HG03103 (cell line): ENCODE data around the gene TSPAN11.
"Not testable (repeated sequence)": the region's sequence is repeated elsewhere in the genome, so short reads cannot be mapped to it uniquely, and the experiment has no call there.

Experiments
- ATAC-seq: cut with Tn5 transposase; IDR thresholded peaks from one replicate; pipeline ENCODE4 v1.9.1; 2021; ENCODE audit warnings: low read depth; ENCODE audit not compliant: unreplicated experiment

Gene TSPAN11

DNA sequence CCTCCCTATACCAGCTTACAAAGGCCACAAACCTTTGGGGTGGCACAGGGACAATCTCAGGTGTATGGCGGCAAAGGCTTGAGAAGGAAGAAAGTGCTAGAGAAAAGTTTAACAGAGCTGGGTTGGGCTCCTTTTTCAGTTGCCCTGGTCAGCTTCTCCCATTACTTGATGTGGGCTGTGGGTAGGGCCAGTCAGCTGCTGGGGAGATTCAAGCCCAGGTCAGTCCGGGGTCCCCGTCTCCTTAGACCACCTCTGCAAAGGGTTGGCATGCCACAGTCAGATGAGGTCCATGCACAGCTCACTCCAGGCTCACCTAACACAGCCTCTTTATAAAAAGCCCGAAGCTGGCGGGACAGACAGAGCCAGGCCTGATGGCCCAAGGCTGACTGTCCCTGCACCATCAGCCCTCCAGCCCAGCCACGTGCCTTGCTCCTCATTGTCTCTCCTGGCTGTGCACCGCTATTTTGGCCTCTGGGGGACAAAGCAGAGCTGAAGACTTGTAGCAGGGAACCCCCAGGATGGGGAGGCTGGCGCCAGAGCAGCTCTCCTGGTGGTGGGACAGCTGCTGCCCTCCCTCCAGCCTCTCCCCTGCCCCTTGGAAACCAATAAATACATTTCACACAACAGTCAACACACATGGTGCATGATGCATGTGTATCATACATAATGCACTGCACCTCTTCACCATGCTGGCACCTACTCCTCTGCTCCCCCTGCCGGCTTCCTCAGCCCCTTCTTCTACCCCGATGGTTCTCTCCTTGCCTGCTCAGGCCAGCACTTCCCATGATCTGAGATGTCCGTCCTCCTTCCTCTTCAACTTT lies 85.4 kb downstream of the TSPAN11 start:
- no peak for ATAC-seq

DNA sequence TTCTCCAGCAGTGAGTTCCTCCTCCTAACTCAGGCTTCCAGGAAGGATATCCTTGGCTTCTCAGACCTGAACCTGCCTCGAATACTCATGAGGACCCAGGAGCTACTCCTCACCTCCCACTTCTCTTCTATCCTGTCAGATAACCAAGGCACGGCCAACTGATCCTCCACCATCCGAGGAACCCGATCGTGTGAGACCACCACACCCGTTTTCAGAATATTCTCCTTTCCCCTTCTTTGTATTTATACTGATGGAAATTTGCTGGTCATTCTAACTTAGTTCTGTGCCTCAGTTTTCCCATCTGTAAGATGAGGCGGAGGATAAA lies 86.0 kb downstream of the TSPAN11 start:
- ATAC-seq = not testable (repeated sequence)

DNA sequence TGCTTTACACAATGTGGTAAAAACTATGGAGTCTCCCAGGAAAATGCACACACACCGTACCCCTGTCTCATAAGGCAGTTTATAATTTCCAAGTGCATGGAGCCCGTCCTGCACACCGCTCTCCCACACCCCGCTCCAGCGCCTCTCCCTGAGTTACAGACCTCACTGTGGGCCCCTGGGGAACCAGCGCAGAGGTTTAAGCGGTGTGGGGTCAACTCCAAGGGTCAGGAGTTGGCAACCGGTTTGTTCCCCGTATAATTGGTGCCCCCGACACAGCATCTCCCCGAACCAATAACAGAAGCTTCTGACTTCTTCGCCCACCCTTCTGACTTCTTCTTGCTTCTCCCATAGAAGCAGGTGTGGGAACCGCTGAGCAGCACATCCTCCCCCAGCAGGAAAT lies 88.7 kb downstream of the TSPAN11 start:
- no peak for ATAC-seq

DNA sequence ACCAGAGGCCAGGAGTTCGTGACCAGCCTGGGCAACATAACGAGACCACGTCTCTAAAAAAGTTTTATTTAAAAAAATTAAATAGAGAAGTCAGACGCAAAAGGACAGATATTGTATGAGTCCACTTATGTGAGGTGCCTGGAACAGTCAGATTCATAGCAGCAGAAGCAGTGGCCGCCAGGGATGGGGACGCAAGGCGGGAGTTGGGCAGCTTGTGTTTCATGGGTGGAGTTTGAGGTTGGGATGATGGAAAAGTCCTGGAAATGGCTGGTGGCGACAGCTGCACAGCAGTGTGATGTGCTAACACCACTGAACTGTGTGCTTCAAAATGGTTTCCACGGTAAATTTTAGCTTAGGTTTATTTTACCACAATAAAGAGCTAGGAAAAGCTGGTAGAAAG lies 89.5 kb downstream of the TSPAN11 start:
- ATAC-seq = no peak

DNA sequence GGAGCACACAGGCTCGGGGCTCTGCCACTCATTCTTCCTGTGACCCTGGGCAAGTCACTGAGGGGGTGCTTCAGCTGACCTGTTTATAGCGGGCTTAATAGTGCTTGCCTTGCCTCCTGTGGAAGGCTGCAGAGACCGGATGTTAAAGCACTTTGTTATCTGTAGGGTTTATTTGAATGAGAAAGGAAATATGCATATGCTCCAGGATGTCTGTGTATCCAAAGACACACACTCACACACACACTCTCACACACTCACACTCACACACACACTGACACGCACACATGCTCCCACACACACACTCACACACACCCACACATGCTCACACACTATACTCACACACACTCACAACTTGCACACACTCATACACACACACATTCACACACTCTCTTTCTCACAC lies 91.0 kb downstream of the TSPAN11 start:
- no peak for ATAC-seq

DNA sequence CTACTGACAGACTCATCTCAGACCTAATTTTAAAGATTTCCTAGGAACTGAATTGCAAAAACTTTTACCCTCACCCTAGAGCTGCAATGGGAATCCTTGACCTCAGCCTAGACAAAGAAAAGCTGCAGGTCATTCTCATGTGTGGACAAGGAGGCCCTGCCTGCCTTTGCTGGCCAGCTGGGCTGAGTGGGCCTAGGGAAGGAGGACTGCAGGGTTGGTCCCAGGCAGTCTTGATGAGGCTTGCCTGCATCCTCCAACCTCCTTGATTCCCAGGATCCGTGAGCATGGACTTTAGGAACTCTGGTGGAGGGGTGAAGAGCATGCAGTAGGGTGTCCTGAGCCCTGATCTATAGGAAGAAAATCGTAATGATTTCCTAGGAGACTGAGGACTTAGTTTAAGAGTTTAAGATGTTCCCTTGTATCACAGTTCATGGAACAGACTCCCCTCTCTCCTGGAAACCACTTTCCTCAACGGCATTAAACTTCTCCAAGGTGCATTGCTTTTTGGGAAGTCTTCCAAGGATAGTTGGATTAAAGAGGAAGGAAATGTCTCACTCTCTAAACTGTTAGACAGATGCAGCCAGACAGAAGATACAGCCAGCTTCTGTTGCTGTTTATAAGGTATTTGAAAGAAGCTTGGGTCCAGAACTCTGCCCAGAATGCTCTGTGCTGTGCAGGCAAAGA lies 91.7 kb downstream of the TSPAN11 start:
- no peak for ATAC-seq

DNA sequence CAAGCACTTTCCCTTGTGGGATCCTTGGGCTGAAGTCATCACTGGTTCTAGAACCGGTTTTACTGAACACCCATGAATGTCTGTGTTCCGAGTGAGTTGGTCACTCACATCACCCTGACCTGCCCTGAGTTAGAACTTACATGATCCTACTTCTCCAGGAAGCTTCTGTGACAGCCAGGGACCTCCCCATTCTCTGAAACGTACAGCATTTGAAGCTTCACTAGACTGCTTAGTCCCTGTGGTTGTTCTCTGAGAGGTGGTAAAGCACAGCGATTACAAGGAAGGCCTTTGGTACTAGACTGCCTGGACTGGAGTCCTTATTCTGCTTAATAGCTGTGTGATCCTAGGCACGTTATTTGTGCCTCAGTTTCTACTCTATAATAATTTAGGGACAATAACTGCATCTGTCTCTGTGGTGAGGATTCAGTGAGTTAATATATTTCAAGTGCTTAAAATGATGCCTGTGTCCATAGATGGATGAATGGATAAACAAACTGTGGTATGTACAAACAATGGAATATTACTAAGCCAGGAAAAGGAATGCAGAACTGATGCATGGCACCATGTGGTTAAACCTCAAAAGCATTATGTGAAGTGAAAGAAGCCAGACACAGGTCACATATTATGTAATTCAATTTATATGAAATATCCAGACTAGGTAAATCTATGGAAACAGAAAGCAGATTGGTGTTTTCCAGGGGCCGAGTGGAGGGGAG lies 92.4 kb downstream of the TSPAN11 start:
- no peak for ATAC-seq

DNA sequence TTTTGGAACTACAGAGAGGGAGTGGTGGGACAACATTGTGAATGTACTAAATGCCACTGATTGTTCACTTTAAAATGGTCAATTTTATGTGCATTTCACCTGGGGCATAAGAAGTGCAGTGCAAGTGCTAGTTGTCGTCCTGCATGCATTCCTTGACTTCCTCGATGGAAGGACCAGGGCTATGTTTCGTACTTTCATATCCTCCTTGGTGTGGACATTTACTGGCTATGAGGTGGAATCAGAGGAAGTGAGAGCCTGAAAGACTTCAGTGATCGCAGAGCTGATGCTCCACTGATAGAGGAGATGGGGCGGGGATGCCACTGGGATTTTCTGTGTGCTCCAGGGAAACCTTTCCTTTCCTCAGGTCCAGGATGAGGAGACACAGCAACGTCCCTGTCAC lies 93.0 kb downstream of the TSPAN11 start:
- no peak for ATAC-seq

DNA sequence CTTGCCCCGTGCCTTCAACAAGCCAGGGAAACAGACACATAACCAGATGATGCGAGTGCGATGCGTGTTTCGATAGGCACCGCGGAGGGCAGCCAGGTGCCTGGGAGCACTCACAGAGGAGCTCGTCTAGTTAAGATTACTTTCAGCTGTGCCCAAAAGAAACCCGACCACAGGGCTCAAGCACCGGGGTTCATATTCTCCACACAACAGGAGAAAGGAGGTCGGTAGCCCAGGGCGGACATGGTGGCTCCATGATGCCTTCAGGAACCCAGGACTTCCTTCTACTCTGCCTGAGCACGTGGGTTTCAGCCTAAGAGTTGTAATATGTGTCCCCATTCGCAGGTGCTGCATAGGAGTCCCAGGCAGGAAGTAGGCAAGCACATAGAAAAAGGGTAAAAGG lies 93.4 kb downstream of the TSPAN11 start:
- ATAC-seq = no peak

DNA sequence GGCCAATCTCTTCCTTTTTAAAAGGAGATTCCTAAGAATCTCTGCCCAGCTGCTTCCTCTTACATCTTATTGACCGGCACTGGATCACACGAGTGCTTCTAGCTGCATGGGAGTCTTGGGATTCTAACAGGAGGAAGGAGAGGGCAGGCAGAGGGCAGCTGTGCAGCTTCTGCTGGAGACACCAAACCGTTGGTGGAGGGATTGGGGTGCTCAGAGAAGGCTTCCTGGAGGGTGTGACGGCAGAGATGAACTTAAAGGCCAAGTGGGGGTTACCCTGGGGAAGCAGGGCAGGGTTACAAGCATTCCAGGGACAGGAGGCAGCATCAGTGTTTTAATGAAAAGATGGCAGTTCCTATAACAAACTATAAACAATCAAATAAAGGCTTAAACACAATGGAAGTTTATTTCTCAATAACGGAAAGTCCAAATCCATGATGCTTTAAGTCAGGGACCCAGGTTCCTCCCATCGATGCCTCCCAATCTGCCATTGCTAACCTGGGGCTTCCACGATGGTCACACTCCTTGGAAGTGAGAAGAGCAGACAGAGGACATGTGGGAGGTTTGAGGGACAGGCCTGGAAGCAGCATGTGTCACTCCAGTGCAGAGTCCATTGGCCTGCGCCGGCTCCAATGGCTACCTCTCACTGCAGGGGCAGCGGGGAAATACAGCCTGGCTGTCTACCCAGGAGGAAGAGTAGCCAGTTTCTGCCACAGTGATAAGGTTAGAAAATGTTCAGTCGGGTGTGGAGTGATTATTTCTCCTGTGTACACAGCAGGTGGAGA lies 94.0 kb downstream of the TSPAN11 start:
- no peak for ATAC-seq

DNA sequence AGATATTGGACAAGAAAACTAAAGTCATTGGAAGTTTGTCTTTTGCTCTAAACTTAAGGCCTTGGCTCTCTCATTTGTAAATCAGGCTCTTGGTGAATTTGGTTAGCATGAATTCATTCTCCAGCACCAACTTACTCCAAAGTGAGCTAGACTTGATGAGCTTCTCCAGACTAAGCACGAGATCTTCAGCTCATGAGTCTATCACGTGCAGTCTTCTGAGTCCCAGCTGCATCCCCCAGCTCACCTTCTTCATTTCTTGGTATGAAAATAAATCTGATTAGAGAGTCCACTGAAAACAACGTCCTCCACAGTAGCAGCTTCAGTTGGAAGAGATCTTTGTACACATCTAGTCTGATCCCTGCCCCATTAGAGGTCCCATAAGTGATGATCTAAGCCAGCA lies 94.6 kb downstream of the TSPAN11 start:
- ATAC-seq = no peak

DNA sequence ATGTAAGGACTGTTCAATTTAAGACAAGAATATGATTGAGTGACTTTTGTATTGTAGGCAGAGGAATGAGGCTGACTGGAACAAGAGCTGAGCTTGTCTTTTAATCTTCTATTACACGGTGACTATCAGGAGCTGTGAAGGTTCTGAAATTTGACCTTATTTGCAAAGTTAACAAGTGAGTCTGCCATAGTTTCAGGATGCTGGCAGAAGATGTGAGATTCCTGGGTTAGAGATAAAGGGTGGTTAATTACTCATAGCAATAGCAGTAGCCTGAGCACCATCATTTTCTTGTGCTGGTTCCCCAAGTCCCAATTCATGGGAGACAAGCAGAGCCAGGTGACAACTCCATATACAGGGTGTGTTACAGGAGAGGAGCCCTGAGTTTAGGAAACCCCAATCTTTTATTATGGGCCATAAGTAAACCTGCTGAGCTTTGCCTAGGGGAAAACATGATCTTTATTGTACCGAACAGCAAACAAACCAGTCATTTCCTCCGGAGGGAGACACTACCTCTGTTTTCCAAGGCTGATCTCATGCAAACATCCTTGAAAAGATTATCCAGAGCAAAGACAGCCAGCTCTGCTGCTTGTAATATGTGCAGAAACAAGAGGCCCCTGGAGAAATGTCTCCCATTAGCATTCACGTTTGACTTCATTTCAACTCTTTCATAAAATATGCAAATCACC lies 95.4 kb downstream of the TSPAN11 start:
- ATAC-seq = no peak

DNA sequence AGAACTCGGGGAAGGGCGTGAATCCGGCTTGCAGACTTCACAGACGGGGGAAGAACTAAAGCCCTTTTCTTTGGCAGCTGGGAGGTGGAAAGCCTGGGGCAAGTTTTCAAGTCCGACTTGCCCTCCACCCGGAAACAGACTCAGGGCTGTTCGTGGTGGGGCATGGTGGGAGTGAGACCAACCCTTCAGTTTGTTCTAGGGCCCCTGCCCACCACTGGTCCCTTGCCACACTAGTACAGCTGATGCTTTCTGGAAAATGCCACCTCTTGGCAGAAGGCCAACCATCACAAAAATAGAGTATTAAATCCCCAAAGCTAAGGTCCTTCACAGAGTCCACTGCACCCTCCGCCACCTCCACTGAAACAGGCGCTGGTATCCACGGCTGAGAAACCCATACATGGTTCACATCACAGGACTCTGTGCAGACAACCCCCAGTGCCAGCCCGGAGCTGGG lies 96.8 kb downstream of the TSPAN11 start:
- no peak for ATAC-seq

DNA sequence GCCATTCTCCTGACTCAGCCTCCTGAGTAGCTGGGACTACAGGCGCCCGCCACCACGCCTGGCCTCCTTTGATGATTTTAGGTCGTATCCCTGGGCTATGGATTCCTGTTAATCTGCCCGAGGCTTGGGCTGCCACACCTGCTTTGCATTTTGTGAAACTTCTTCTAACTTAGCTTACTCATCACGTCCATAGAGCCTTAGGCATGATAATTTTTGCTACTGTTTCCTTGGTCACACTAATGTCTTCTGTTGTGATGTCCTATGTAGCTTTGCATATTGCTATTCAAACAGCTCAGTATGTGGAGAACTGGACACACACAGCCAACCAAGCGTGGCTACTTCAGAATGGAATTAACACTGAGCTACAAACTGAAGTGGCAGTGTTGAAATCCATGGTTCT lies 99.7 kb downstream of the TSPAN11 start:
- ATAC-seq = no peak

DNA sequence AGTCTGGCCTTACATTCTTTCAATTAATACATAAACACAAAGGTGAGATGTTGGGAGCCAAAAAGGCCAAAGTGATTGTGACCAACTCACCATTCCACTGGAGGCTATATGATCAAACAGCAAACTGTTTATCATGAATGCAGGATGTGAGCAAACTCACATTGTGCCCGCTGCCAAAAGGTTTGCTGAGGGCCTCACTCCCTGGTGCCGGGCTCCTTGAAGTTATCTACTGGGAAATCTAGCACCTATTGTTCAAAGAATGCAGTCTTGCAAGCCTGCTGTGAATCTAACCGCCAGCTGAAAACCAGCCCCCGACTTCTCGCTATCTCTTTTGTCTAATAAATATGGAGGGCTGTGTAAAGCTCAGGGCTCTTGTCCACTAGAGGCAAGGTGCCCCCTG lies 100.5 kb downstream of the TSPAN11 start:
- ATAC-seq = not testable (repeated sequence)

DNA sequence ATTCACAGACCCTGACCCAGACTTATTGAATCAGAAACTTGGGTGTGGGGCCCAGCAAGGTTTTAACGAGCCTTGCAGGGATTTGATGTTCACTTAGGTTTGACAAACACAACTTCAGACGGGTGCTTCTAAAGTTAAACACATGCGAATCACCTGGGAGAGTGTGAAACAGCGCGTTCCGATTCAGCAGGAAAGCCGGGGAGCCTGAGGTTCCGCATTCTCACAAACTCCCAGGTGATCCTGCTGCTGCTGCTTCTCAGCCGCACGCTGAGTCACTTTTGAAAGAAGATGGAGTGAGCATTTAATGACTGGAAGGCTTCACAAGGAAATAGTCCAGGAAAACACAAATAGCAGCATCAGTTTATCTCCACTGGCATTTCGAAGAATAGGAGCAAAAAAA lies 102.9 kb downstream of the TSPAN11 start:
- no peak for ATAC-seq

DNA sequence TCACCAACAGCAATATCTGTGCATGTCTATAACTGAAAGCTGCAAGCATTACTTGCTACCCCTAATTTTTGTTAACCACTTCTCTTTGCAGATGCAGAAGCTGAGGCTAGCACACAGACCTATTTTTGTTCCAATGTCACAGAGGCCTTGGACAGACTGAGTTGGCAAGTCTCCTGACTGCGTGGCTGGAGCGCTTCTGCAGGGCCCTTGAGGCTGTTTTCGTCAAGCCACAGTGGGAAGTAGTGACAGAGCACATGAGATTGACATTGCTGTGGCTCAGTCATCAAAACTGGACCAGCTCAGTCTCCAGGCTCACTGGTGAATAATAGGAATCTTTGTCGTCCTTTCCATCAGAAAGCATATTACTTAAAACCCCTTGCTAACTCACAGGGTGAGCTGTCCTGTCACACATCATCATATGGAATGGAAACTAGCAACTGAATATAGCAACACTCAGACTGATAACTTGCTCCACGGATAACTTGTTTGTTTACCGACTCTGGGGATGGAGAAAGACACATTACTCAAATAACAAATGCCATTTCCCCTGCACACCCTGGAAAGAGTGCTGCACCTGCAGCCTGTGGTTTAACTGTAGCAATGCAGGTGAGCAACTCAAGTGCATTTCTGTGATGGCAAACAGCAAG lies 103.5 kb downstream of the TSPAN11 start:
- ATAC-seq = no peak

DNA sequence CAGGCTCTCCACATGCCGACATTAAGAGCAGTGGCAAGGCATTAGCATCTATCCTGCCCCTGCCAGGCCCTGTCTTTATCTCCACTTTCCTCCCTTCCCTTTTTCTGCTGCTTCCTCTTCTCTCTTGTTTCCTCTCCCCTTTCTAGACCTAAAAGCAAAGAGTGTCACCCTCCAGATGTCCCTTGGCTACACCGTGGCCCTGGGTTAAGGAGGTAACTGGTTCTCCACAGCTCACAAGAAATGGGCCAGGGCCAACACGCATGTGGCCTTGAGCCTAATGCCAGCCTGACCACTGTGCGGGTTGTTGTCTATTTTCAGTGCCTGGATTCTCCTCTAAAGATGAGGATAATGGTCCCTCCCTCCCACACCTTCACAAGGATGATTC lies 105.4 kb downstream of the TSPAN11 start:
- ATAC-seq = no peak

DNA sequence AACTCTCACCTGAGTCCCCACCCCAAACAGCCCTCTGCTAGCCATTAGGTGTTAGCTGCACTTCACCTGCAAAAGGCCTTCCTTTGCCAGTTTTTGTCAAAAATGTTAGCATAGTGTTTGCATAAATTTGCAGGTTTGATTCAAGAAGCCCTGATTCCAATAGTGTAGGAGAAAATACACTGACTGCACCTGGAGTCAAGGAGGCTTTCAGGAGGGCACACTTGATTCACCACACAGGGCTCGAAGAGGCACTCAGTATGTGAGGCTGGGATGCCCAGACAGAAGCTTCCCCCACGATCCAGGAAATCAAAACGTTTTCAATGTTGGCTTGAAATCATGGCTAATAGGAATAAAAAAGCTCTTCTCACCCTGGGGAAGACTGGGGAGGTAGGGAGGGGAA lies 106.6 kb downstream of the TSPAN11 start:
- ATAC-seq = no peak

DNA sequence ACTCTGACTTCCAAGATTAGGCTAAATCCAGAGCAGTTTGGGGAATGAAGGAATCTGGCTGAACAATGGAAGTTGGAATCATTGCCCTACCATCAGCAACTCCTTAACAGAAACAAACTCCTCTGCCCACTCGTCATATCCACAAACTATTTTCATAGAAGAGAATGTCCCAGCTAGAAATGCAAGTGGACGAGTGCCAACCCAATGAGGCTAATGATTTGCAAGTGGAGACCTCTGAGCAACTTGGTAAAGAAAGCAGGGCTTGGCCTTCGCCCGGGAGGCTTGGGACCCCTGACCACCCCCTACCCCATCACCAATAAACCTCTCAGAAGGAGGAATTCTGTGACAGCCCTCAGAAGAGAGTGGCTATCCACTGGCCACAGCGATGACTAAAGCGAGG lies 107.1 kb downstream of the TSPAN11 start:
- no peak for ATAC-seq
